HFFc6 (cell line): ENCODE measurements around the gene SIRPA. TPM values are rescaled to one million over a fixed set of nuclear protein-coding genes. Genes with fewer than 3 reads are reported as not detected.

ENCODE experiments used
- DNase-seq: peaks from one replicate; pipeline ENCODE4 v3.0.0-alpha.2; 2018
- H3K27ac Mint-ChIP-seq: 2 replicates; pipeline ENCODE4 v1.8.0; 2020; ENCODE audit warnings: mild to moderate bottlenecking, mixed read lengths
- H3K27me3 Mint-ChIP-seq: 2 replicates; pipeline ENCODE4 v1.8.0; 2021; ENCODE audit warnings: mild to moderate bottlenecking, moderate library complexity, mixed read lengths; ENCODE audit not compliant: insufficient read depth
- H3K36me3 Mint-ChIP-seq: 2 replicates; pipeline ENCODE4 v1.8.0; 2021; ENCODE audit warnings: low read depth, mixed read lengths
- H3K4me1 Mint-ChIP-seq: 2 replicates; pipeline ENCODE4 v1.8.0; 2020; ENCODE audit warnings: low read depth, mixed read lengths
- H3K4me3 Mint-ChIP-seq: 2 replicates; pipeline ENCODE4 v1.8.0; 2020; ENCODE audit warnings: mild to moderate bottlenecking, moderate library complexity, mixed read lengths
- H3K9me3 Mint-ChIP-seq: 2 replicates; pipeline ENCODE4 v1.8.0; 2020; ENCODE audit warnings: mild to moderate bottlenecking, mixed read lengths
- CTCF ChIP-seq: fragments of 200-600 bp; sonication (generic); IDR thresholded peaks from 2 replicates; pipeline ENCODE4 v1.5.0; 2021; ENCODE audit warnings: antibody characterized with exemption, mild to moderate bottlenecking
- total RNA-seq, 6 experiments: library from RNA; stranded (reverse); fragmentation: NEBNext Ultra II Directional; extraction: Animal tissue kit (Norgen Biotek cat#: 25700); gene quantifications; 2 replicates in 1 of 6; 3 replicates in 5 of 6; pipeline ENCODE4 v1.2.3, GENCODE V29; 2021

Gene SIRPA
- total RNA-seq, 6 experiments from 2014 or later: 44.0 to 66.2 (median 47.5) TPM

- Mint-ChIP-seq H3K4me3 (no peak overlapping the region), H3K36me3 (no peaks in the 10 kb centered on the region), H3K27me3 (peaks cover 13% of the 10 kb centered on the region), H3K4me1 (peaks cover 22% of the 10 kb centered on the region), H3K27ac (no peak overlapping the region), H3K9me3 (no peaks in the 10 kb centered on the region)
- no peak for DNase-seq
- no peak for TF ChIP-seq CTCF
These were observed 33.1 kb upstream of the SIRPA start for GRCh38 chr20:1861996-1862662.

- no peak for DNase-seq
- Mint-ChIP-seq H3K4me3 (no peak overlapping the region), H3K27ac (no peak overlapping the region), H3K27me3 (peaks cover 13% of the 10 kb centered on the region), H3K36me3 (no peaks in the 10 kb centered on the region), H3K4me1 (peaks cover 22% of the 10 kb centered on the region), H3K9me3 (no peaks in the 10 kb centered on the region)
- TF ChIP-seq CTCF: no peak
These were observed 32.5 kb upstream of the SIRPA start for GRCh38 chr20:1862663-1863053.

GRCh38 chr20:1863296-1863695 lies 31.9 kb upstream of the SIRPA start:
- Mint-ChIP-seq H3K4me3 (no peak overlapping the region), H3K9me3 (no peaks in the 10 kb centered on the region), H3K4me1 (peaks cover 22% of the 10 kb centered on the region), H3K27ac (no peak overlapping the region), H3K27me3 (peaks cover 13% of the 10 kb centered on the region), H3K36me3 (no peaks in the 10 kb centered on the region)
- no peak for DNase-seq
- TF ChIP-seq CTCF: no peak

- no peak for DNase-seq
- no peak overlapping the region for H3K4me3 Mint-ChIP-seq
- no peaks in the 10 kb centered on the region for H3K36me3 Mint-ChIP-seq
- H3K9me3 Mint-ChIP-seq: no peaks in the 10 kb centered on the region
- no peak overlapping the region for H3K27ac Mint-ChIP-seq
- no peak for TF ChIP-seq CTCF
- peaks cover 6% of the 10 kb centered on the region for H3K4me1 Mint-ChIP-seq
- peaks cover 13% of the 10 kb centered on the region for H3K27me3 Mint-ChIP-seq
These were observed 28.4 kb upstream of the SIRPA start for GRCh38 chr20:1866834-1867233.

- no peak for TF ChIP-seq CTCF
- Mint-ChIP-seq H3K27ac (no peak overlapping the region), H3K4me1 (peaks cover 6% of the 10 kb centered on the region), H3K36me3 (no peaks in the 10 kb centered on the region), H3K4me3 (no peak overlapping the region), H3K9me3 (no peaks in the 10 kb centered on the region), H3K27me3 (peaks cover 12% of the 10 kb centered on the region)
- no peak for DNase-seq
These were observed 27.5 kb upstream of the SIRPA start for GRCh38 chr20:1867495-1868260.
